ENCODE results near the gene PPP2R2C.

PPP2R2C gene

DNA sequence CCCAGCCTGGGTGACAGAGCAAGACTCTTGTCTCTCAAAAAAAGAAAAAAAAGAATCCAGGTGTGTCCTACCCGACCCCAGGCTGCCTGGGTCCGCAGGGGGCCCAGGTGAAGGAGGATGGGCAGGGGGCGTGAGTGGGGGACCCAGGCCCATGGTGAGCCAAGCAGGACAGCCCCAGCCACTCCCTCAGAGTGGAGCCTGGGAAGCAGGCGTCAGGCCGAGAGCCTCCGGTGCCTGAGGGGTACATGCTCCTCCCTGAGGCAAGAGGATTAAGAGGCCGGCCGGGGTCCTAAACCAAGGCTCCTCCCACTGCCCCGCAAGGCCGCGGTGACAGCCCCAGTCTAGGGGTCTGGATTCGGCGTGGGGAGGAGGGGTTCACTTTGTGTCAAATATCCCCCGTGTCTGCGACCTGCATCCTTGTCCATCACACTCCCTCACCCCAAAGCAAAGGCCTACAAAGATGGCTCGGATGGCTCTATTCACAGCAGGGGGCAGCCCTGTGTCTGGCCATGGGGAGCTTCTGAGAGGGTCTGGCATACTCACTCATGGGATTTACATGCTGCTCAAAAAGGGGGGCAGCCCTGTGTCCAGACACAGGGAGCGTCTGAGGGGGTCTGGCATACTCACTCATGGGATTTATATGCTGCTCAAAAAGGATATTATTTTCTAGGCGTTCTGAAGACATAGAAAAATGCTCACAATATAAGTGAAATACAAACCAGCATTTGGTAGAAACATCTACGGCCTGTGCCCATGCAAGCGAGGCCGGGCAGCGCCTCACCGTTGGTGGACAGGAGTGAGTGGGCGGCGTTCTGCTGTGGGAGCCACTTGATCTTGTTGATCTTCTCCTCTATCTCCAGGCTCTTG, 94.6 kb downstream of the PPP2R2C start:
- no peak for DNase-seq

DNA sequence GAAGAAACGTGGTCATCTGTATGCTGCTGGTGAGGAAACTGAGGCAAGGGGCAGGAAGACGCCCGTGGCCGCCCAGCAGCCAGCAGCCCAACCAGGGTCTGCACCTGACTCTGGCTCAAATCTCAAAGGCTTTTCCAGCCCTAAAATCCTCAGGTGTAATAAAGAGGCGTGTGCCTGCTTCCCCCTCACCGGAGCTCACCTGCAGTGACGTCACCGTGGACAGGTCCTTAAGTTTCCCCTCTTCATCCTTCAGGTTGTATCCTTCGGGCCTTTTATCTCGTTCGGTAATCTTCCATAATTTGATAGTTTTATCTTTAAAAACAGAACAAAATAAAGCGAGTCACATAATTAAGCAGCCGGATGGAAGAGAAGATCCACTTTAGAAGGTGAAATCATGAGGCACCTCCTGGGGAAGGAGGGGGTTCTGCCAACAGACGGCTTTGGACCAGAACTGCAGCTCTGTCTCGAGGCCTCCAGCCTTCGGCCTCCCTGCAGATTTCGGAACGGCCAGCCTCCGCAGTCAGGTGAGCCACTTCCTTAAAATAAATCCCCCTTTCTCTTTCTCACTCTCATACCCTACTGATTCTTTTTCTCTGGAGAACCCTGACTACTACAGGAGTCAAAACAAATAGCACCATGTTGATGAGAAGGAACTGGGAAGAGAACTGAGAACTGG, 96.7 kb downstream of the PPP2R2C start:
- no peak for DNase-seq

DNA sequence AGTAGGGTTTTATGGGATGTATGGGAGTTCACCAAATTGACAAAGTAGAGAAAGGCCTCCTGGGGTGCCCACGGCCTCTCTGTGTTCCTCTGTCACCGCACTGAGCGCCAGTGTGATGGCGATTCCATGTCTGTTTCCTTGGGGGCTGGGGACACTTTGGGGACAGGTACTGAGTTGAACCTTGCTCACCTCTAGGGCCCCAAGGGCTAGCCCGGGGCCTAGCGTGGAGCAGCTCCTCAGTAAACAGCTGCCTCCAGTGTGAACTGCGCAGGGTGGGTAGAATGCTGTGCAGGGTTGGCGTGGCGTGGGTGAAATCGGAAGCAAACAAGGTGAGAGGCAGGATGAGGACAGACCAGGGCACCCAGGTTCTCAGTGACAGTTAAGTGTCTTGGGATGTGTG, 97.8 kb downstream of the PPP2R2C start:
- no peak for DNase-seq

DNA sequence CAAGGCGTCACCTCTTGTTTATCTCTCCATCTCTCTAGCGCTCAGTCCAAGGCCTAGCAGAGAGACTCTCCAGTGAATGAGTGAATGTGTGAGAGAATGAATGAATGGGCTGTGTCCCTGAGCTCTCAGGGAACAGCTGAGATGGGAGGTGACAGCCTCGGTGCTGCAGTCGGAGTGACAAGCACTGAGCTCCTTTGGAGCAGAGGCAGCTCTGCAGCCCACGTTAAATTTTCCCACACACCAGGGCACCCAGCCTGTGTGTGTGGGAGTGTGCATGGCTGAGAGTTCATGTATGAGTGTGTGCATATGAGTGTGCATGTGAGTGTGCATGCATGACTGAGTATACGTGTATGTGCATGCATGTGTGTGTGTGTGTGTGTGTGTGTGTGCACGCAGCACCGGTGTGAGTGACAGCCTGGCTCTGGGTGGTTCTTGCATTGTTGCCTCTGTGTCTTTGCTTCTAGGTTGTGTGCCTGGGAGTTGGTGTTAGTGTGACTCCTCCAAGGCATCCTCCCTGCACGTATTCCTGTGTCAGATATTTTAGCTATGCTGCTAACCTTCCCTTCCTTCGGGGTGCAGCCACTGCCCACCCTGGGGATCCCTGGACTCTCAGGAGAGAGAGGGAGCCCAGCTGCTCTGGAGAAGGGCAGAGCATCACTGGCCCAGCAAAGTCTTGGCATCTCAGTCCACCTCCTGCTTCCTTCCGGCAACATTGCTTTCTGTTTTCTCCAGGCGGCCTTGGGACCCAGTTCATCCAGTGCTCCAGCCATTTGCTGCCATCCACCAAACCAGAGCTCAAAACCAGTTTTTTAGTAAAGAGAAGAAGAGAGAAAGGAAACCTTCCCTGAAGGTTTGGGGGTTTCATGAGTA, 98.6 kb downstream of the PPP2R2C start:
- DNase-seq: no peak

DNA sequence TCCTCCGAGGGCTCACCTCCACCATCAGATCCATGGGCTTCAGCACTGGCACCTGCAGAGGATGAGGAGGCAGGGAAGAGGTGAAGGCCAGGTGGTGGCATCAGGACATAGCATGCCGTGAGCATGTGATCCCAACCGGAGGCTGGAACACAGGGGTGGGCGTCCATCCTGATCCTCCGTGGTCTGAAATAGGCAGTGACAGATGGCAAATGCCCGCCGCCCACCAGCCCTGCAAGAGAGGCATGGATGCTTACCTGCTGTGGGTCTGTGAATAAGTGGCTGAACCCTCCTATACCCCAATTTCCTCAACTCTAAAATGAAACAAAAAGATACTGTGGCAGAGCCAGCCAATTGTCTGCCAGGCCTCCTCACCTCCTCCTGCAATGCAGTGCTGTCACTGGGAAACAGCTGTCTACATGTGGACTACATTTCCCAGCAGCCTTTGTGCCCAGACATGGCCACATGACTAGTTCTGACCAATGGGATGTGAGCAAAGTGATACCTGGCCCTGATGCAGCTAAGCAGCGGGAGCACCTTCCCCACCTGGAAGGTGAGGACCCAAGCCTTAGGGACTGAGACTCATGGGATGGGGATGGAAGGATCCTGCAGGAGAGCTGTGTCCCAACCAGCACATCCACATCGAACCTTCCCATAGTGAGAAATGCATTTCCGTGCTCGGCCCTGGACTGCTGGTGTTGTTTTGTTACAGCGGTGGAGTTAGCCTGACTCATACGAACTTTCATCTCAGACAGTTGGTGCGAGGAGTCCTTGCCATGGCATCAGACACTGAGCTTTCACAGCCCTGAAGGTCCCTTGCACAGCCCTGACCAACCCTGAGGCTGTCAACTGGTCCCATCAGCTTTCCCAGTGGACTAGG, 99.5 kb downstream of the PPP2R2C start:
- DNase-seq: no peak

DNA sequence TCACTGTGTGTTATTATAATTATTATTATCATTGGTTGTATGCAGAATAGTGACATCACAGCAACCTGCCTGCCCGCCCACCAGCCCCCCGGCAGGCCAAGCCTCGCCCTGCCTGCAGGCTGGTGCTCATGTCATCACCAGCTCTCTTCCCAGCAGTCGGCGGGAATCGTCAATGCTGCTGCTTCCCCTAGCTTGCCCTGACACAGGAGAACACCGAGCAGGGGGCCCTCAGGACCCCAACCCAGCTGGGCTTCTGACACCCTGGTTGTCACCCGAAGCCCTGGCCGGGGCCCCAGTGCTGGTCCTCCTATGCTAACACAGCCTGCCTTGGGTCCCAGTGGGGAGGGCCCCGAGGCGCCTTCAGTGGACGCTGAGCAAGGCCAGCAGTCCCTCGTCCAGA, 100.6 kb downstream of the PPP2R2C start:
- DNase-seq: no peak

- no peak for DNase-seq
Measured at GRCh38 chr4:6371271-6371670, 101.1 kb downstream of the PPP2R2C start.

GRCh38 chr4:6369924-6370645, 102.3 kb downstream of the PPP2R2C start:
- no peak for DNase-seq

- DNase-seq: no peak
Measured at GRCh38 chr4:6369511-6369910, 102.9 kb downstream of the PPP2R2C start.

DNA sequence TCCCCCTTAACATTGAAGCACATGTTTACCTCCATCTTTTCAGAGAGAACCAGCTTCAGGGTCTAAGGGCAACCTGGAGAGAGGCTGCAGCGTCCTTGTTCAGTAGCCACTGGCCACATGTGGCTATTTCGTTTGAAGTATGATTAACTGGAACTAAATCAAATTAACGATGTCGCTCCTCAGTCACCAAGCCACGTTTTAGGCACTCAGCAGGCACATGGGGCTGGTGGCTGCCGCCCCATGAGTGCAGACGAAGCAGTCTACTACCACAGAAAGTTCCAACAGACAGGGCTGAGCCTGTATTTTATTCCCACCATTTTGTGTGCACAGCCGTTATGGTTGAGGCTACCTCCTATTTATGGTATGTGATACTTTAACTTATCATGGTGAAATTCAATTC, 103.4 kb downstream of the PPP2R2C start:
- DNase-seq: no peak

DNA sequence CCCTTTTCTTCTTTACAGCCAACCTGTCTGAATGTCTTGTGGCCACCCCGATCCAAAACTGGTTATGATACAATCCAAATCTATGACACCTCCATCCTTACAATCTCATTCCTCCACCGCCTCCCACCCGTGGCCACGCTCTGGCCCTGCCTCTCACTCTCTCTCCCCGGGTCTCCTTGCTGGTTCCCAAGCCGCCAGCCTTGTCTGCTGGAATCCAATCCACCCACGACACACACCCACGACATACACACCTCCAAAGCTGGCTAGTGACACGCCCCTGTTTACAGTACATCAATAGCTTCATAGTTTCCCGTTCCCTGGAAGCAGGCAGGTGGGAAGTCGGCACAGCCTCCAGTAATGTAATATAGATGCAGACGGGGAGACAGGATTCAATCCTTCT, 103.8 kb downstream of the PPP2R2C start:
- DNase-seq: no peak

GRCh38 chr4:6368096-6368495, 104.3 kb downstream of the PPP2R2C start:
- DNase-seq: no peak

GRCh38 chr4:6367371-6367851, 105.0 kb downstream of the PPP2R2C start:
- DNase-seq: no peak

- DNase-seq: no peak
Measured at GRCh38 chr4:6366581-6366980, 105.8 kb downstream of the PPP2R2C start.

DNA sequence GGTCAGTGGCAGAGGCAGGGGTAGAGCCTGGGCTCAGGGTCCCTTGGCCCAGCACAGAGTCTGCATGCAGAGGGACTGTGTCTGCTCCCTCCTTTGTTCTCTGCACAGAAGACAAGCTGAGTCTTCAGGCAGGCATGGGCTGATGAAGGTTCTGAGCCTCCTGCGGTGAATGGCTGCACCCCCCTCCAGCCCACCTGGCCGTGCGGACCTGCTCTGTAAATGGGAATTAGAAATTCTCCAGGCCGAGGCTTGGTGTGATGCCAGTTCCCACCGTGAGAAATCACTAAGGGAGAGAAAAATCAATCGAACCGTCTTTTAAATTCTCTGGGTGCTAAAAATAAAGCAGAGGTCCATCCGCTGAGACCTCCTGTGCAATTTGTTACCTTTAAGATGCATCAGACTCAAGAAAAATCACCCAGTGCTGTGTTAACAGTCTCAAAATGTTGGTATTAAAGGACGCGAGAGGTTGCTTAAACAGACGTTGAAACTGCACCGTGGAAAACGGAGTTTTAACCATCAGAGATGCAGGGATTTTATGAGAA, 106.8 kb downstream of the PPP2R2C start:
- DNase-seq: no peak

DNA sequence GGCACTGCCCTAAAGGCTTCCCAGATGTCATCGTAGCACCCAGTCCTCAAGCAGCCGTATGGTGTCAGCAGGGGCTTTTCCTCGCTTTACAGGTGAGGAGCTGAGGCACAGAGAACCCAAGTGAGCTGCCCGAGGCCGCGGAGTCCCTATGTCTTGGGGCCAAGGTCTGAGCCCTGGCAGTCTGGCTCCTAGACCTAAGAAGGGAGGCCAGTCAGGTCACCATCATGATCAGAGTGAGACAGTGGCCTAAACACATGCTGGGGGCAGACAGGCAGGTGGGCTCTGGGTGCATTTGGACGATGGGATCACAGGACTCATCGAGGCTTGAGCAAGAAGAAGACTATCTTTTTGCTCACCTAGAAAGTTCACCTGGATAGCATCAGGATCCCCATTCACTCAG, 107.8 kb downstream of the PPP2R2C start:
- no peak for DNase-seq

GRCh38 chr4:6364146-6364545, 108.3 kb downstream of the PPP2R2C start:
- no peak for DNase-seq

DNA sequence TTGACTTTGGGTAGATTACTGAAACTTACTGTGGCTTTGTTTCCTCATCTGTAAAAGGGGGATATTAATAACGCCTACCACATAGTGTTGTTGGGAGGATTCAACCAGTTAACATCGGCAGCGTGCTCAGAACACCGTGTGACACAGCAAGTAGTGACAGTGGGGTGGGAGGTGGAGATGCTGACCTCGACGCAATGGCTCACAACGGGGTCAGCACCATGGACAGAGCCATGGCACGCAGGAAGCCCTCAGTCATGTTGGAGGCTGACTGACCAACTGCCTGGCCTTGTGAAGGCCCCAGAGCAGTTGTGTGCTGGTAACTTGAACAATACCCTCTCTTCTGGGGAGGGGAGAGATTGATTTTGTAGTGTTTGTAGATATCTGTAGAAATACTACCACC, 109.5 kb downstream of the PPP2R2C start:
- DNase-seq: no peak

DNA sequence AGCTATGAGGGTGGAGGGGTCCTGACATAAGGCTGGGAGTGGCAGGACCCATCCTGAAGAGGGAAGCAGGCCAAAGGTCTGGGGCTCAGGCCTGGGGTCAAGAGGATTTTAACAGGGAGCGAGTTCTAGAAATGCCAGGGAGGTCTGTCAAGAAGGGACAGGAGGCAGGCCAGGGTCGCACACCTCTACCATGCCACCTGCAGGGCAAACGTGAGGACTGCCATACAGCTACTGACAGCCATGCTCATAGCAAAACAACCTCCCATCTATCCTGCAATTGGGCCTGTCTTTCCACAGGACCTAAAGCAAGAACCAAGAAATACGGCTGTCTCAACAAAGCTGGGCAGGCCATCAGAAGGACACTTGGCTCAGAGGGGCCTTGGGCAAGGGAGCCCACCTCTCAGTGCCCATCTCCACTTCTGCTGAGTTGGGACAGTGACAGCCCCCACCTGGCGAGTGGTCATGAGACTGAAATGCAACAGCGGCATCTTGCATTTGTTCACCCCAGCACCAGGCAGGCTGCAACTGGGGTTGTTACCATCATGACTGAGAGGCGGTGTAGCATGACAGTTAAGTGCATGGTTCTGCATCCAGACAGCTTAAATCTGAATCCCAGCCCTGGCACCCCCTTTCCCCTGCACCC, 110.0 kb downstream of the PPP2R2C start:
- DNase-seq: no peak

GRCh38 chr4:6361076-6361784, 111.2 kb downstream of the PPP2R2C start:
- DNase-seq: no peak

Data from CD4-positive, alpha-beta T cell treated with Interferon gamma for 1 hour (primary cell).